GM10266 (cell line): Measurements from ENCODE around the gene SERTAD2.

Experiments
- DNase-seq: peaks from one replicate; pipeline ENCODE4 v3.0.0; 2012; ENCODE audit errors: extremely low spot score
- CTCF ChIP-seq: IDR thresholded peaks from 2 replicates; pipeline ENCODE4 v1.5.1; 2012; ENCODE audit warnings: mild to moderate bottlenecking, low read depth; ENCODE audit not compliant: control insufficient read depth, insufficient read depth; ENCODE audit errors: missing control alignments

The SERTAD2 gene

GRCh38 chr2:64683771-64684510, 30.2 kb upstream of the SERTAD2 start:
- DNase-seq: no peak
- TF ChIP-seq CTCF: no peak

GRCh38 chr2:64681479-64681967, 27.8 kb upstream of the SERTAD2 start:
- no peak for DNase-seq
- no peak for TF ChIP-seq CTCF

- TF ChIP-seq CTCF: no peak
- DNase-seq: no peak
These were observed 26.1 kb upstream of the SERTAD2 start for GRCh38 chr2:64679673-64680425.

- no peak for TF ChIP-seq CTCF
- DNase-seq: no peak
These were observed 25.3 kb upstream of the SERTAD2 start for GRCh38 chr2:64678771-64679590.

GRCh38 chr2:64677530-64677929, 23.8 kb upstream of the SERTAD2 start:
- no peak for TF ChIP-seq CTCF
- DNase-seq: no peak

GRCh38 chr2:64675860-64676259, 22.1 kb upstream of the SERTAD2 start:
- no peak for TF ChIP-seq CTCF
- DNase-seq: no peak

- no peak for TF ChIP-seq CTCF
- DNase-seq: no peak
These were observed 19.0 kb upstream of the SERTAD2 start for GRCh38 chr2:64672708-64673107.
